Measurements from ENCODE around the gene RBMS3. TPM values are rescaled to one million over a fixed set of nuclear protein-coding genes. Genes with fewer than 3 reads are reported as not detected.
A peak's percentile ranks its signal among the peaks of the same experiment; 100 is the strongest.

Gene RBMS3
- total and polyA plus RNA-seq, 2 of the 8 experiments (the other 6 are each of a cell fraction or from before 2014, with no cell fraction given) = 3.7 to 6.9 TPM

DNA sequence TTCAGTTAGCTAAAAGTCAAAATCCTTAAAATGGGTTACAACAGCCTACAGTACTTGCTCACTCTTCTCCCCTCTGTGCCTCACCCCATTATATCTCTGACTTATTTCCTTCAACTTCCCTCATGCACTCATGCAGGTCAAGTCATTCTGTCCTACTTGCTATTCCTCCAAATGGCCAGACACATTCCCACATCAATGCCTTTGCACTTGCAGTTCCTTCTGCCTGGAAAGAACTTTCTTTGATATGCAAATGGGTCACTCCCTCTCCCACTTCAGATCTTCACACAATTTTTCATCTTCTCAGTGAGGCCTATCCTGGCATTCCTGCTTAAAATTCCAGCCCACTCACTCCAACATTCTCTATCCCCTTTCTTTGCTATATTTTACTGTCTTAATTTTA, 778.4 kb downstream of the RBMS3 start:
- H3K4me2 ChIP-seq (ENCODE audit: insufficient read depth in 1 of 2, low read depth in 2 of 2, low read length in 2 of 2) = no peak overlapping the region; a peak in 1 of 4 replicates
- TF ChIP-seq EGR1 (IDR thresholded peaks at IDR 0.05; ENCODE audit: borderline replicate concordance, low read depth, low read length) (no peak), POU5F1 (IDR thresholded peaks at IDR 0.05; ENCODE audit: low read depth, low read length) (peak; percentile 54), SAP30 (IDR thresholded peaks at IDR 0.05; ENCODE audit: insufficient read depth, insufficient replicate concordance, low read length) (no peak), TEAD4 (IDR thresholded peaks at IDR 0.05; ENCODE audit: low read depth, low read length) (0 out of 2 replicates have a peak, but pooled peaks have one; percentile 49)
- CTCF ChIA-PET (ENCODE audit: partially characterized antibody) = no interaction called here

More for the DNA sequence above, 778.4 kb downstream of the RBMS3 start:
- H2BK120ac ChIP-seq (replicated peaks; ENCODE audit: low read depth, low read length) = no peak overlapping the region
- no peak overlapping the region for H4K5ac ChIP-seq (ENCODE audit: insufficient read length, low read depth, low read length)
- no peak overlapping the region for H2AFZ ChIP-seq (ENCODE audit: low read length)
- H3K4me3 ChIP-seq (ENCODE audit: extremely low read depth in 1 of 4, insufficient read depth in 2 of 4, low read depth in 3 of 4, low read length in 4 of 4) = no peak overlapping the region
- no peak overlapping the region for H3K56ac ChIP-seq (replicated peaks; ENCODE audit: insufficient read length, low read depth, low read length)
- H3K79me1 ChIP-seq (ENCODE audit: low read depth, low read length) = no peaks in the 10 kb centered on the region
- H2BK12ac ChIP-seq (ENCODE audit: low read depth, low read length) = no peak overlapping the region
- DNase-seq (ENCODE audit: low read depth in 1 of 2, low spot score in 2 of 2) (no peak), FAIRE-seq (peak; percentile 70)
- no peak overlapping the region for H3K14ac ChIP-seq (ENCODE audit: insufficient read length)
- no peak overlapping the region for H4K8ac ChIP-seq (ENCODE audit: extremely low read depth, insufficient read depth, low read length)
- no peak overlapping the region for H2AK5ac ChIP-seq (ENCODE audit: low read depth, low read length)
- no peak overlapping the region for H2BK15ac ChIP-seq (ENCODE audit: low read length)
- 0 out of 7 replicates have a peak, but pooled peaks cover 0 to 2% (median 0%) of the 10 kb centered on the region in 4 experiments for H3K27me3 ChIP-seq (replicated peaks in 1 of 4; ENCODE audit: control insufficient read depth in 3 of 4, extremely low read depth in 1 of 4, insufficient read depth in 3 of 4, low read length in 3 of 4)
- no peak overlapping the region for H3K18ac ChIP-seq (ENCODE audit: extremely low read depth, low read length)
- no peaks in the 10 kb centered on the region for H3K79me2 ChIP-seq (ENCODE audit: control insufficient read depth in 1 of 2, insufficient read depth in 2 of 2, low read length in 2 of 2)
- no peak overlapping the region for H2BK20ac ChIP-seq (ENCODE audit: low read length)
- H4K91ac ChIP-seq (replicated peaks; ENCODE audit: insufficient read length, low read length) = no peak overlapping the region
- no peak overlapping the region for H3K4ac ChIP-seq (replicated peaks; ENCODE audit: insufficient read length, low read depth, low read length)
- H3K36me3 ChIP-seq (ENCODE audit: control insufficient read depth in 2 of 4, insufficient read depth in 4 of 4, low read length in 3 of 4) = no peaks in the 10 kb centered on the region
- H2BK5ac ChIP-seq (ENCODE audit: low read depth, low read length) = no peak overlapping the region
- H3K4me1 ChIP-seq (replicated peaks in 1 of 4; ENCODE audit: control insufficient read depth in 3 of 4, insufficient read depth in 4 of 4, low read length in 3 of 4) = peaks cover 0 to 8% (median 0%) of the 10 kb centered on the region in 4 experiments; a peak in 2 of 7 replicates
- no peak overlapping the region for H3K27ac ChIP-seq (ENCODE audit: low read depth, low read length)
- no peak overlapping the region for H3K9ac ChIP-seq (replicated peaks in 1 of 4; ENCODE audit: extremely low read depth in 1 of 4, low read depth in 3 of 4, low read length in 3 of 4)
- no peaks in the 10 kb centered on the region for H4K20me1 ChIP-seq (replicated peaks in 1 of 2; ENCODE audit: control insufficient read depth in 1 of 2, insufficient read depth in 2 of 2, low read length in 2 of 2)
- POLR2A ChIA-PET (ENCODE audit: partially characterized antibody) = no interaction called here
- no peak overlapping the region for H3K23ac ChIP-seq (ENCODE audit: insufficient read length)
- H3K23me2 ChIP-seq (ENCODE audit: low read depth, low read length) = no peaks in the 10 kb centered on the region
- 0 out of 4 replicates have a peak, but pooled peaks cover 0 to 1% of the 10 kb centered on the region in 2 experiments for H3K9me3 ChIP-seq (ENCODE audit: insufficient read depth in 2 of 2, low read depth in 1 of 2, low read length in 1 of 2)

Small RNA genes within 50 kb of the gene (small RNA-seq; reads per million reads assigned to genes)
- gene MTND4LP9 (ENCODE audit: insufficient read depth) = not detected
